Activated CD8-positive, alpha-beta memory T cell treated with anti-CD3 and anti-CD28 coated beads for 24 hours (primary cell): Measurements from ENCODE around the gene SMAD2.

Source experiments
- DNase-seq: peaks from one replicate; pipeline ENCODE4 v3.0.0-alpha.2; 2020

Gene SMAD2

DNA sequence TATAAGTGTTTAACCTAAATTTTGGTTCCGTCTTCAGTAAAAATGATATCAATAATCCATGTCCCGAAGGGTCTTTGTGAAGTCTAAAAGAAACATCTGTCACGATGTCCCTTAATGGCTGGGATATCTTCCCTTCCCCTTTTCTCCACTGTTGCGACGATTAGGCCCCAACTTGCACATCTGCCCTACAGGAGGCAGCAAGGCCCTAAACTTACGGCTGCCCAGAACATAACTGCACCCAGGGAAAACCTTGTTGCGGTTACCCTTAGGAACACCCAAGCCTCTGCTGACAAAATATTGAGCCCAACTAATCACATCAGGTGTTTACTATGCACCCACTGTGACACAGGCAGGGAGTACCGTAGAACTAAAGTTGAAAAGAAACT lies 1.3 kb upstream of the SMAD2 start:
- DNase-seq, result peak; percentile 72

- peak; percentile 95 for DNase-seq
These were observed 665 bp upstream of the SMAD2 start for GRCh38 chr18:47930931-47931717.

DNA sequence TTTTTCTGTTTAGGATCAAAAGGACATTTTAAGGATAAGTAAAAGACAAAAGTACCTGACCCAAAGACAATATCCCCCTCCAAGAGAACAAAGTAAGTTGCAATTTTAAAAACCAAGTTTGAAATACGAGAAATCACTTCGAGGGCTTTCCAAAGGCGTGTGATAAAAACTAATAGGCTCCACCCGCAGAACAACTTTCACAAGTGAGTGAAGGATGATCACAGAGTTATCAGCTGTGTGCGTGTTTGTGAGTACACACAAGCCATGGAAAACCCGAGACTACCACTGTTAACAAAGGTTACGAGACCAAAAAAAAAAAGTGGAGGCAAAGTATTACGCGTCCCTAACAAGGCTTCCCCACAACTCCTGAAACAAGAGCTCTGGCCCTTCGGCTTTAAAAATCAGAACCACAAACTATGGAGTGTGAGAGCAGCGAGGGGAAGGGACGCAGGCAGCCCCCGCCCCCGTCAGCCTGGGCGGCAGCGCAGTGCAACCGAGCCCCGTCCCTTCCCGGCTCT lies 719 bp downstream of the SMAD2 start:
- no peak for DNase-seq

- DNase-seq, result no peak
These were observed 2.0 kb downstream of the SMAD2 start for GRCh38 chr18:47928466-47928865.

DNA sequence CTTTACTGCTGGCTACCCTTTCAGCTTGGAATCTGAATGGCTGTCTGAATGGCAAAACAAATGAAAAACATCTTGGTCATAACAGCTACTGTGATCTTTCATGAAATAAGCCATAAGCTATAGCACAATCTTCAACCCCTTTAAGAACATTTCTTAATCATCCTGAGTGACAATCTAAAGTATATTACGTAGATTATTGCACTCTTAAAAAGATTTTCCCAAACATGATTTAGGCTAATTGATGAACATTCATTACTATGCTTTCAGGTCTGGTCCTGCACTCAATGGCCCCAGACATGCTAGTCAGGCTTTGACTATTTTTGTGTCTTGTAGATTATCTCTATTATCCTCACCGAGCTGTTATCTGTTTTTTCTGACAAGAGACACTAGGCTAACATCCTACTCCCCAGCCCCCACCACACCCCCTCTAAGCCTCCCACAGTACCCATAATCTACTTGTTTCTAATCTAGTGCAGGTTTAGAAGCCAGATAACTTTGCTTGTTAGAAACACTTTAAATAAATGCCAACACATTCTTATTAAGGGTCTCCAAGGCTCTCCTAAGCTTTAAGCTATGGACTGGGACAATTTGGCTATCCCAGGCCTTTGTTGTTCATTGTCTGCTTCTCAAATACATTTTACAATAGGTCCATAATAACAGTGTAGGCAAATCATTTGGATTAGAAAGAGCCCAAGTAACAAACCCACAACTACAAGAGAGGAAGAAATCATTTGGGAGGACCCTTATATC lies 4.2 kb downstream of the SMAD2 start:
- no peak for DNase-seq

GRCh38 chr18:47919916-47920315 lies 10.5 kb downstream of the SMAD2 start:
- no peak for DNase-seq

DNA sequence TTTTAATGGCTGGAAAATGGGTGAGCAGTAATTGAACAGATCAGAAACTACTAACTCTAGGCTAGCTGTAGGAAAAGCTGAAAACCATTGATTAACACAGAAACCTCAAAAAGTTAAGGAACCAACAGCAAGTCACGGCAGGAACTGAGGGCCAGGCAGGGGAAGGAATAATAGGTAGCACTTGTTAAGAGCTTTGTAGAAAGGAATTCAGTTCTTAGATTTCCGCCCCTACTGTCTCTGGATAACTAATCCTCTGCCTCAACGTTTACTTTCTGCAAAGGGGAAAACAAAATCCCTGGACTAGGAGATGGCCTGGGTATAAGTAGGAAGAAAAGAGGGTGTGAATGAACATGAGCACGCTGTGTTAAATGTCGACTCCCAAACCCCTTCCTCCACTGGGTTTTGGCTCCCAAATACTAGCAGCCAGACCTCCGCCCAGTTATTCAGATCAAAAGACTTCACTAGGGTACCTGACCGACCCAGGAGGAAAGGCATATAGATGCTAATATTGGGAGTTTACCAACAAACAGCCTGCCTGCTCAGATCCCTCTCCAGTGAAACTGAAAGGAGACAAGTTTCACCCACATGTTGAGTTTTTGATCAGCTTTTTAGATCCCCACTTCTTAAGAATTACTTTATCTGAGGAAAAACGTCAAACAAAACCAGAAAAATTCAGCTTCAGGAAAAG lies 12.4 kb downstream of the SMAD2 start:
- no peak for DNase-seq

DNA sequence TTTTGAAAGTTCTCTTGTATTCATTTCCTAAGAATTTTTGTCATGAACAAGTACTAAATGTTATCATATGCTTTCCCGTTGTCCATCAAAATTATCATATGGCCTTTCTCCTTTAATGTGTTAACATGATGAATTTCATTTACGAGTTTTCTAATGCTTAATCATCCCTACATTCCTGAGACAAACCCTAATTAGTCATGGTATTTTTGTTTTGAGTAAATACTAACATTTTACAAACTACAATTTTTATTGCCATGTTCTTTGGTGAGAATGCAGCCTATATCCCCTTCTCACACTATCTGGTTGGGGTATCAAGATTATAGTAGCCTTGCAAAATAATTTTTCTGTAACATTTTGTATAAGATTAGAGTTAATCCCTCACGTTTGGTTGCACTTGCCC lies 14.5 kb downstream of the SMAD2 start:
- no peak for DNase-seq

- DNase-seq, result no peak
These were observed 15.2 kb downstream of the SMAD2 start for GRCh38 chr18:47915229-47915628.

GRCh38 chr18:47912794-47913585 lies 17.5 kb downstream of the SMAD2 start:
- DNase-seq, result no peak

- no peak for DNase-seq
These were observed 18.1 kb downstream of the SMAD2 start for GRCh38 chr18:47912343-47912742.

DNA sequence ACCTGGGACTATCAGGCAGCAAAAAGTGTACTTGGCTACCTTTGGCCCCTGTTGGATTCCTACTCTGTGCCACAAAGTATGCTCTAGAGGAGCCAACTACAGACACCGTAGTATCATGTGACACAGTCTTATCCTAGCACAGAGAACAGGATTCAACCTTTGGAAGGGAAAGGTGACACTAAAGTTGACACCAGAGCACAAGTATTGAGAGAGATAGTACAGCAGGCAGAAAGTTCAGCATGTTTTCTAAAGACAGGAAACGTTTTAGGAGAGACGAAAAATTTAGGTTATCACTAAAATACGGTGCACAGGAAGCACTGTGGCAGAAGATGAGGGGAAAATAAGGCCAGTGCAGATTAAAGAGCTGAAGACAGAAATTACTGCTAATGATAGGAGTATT lies 18.6 kb downstream of the SMAD2 start:
- DNase-seq, result no peak

DNA sequence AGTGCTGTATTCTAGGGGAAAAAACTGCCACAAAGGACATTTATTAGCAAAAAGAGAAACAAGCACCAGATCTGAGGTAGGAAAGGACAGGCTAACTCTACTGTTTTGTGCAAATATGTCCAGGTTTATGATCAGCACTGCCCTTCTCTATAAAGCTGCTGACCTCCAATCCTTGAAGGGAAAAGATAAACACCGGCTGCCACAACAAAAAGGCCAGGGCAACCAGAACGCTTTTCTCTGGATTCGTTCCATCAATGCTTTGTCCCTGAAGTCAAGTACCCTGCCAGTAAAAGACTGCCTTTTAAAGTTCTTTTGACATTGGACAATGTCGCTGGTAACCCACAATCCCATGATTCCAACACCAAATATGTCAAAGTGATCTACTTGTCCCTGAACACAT lies 21.0 kb downstream of the SMAD2 start:
- DNase-seq, result no peak

DNA sequence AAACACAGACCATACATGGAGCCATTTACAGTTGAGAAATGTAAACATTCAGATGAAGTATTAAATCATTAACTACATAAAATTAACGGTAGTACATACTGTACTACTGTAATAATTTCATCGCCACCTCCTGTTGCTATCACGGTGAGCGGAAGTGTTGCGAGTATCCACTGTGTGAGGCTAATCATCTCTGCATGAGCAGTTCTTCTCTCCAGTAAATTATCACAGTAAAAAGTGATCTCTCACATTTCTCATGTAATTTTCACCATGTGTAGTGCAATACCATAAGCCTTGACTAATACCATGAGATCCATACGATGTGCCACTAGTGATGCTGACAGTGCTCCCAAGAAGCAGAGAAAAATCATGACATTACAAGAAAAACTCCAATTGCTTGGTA lies 21.9 kb downstream of the SMAD2 start:
- no peak for DNase-seq

DNA sequence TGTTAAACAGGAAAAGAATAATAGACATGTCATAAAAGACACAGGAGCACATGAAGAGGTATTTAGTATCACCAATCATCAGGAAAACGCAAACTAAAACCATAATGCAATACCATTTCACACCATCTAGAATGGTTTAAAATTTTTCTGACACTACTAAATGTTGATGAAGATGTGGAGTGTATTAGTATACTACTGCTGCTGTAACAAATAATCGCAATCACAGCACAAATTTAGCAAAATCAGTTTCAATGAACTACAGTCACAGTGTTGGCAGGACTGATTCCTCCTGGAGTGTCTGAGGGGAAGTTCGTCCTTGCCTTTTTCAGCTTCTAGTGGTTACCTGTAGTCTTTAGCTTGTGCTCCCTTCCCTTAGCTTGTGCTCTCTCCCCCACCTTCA lies 24.1 kb downstream of the SMAD2 start:
- no peak for DNase-seq

DNA sequence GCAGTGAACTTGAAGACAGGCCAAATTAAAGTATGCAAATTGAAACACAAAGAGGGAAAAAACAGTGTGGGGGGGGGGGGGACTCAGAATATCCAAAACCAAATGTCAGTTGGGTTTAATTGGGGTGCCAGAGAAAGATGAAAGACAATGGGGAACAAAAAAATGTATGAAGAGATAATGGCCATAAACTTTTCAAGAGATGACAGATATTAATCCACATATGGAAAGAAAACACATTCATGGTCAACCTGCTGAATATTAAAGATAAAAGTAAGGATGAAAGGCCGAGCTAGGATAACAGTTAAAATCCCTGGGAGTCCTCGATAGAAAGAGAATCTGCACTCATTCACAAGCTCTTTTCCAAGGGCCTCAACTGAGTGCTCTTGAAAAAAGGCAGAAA lies 26.6 kb downstream of the SMAD2 start:
- no peak for DNase-seq

DNA sequence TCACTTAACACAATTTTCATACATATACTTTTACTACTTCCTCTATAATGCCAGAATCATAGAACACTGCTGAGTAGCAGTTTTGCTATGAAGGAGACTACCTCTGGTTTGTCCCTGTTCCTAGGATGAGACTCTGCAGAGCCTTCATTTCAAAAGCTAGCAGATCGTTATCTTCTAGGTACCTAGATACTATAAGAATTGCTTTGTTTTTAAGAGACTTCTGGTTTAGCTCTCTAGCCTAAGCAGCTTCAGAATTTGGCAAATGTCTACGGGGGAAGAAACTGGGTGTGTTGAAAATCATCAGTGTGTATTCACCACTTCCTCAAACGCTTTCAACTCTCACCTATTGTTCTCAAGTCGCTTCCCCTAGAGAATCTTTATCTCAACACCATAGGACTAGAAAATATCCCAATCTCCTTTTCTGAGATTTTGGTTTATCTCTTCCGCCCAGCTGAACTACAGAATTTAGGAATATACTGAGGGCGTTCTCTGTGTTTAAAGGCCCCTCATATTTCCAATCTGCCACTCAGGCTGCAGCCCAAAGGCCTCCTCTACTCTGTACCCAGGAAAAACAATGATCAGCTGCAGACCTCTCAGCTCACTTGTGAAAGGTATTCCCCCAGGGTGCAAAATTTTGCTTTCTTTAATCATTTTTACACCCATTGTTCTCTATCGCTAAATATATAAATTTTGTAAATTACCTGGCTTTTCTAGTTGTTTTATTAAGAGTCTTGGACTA lies 28.7 kb downstream of the SMAD2 start:
- no peak for DNase-seq

DNA sequence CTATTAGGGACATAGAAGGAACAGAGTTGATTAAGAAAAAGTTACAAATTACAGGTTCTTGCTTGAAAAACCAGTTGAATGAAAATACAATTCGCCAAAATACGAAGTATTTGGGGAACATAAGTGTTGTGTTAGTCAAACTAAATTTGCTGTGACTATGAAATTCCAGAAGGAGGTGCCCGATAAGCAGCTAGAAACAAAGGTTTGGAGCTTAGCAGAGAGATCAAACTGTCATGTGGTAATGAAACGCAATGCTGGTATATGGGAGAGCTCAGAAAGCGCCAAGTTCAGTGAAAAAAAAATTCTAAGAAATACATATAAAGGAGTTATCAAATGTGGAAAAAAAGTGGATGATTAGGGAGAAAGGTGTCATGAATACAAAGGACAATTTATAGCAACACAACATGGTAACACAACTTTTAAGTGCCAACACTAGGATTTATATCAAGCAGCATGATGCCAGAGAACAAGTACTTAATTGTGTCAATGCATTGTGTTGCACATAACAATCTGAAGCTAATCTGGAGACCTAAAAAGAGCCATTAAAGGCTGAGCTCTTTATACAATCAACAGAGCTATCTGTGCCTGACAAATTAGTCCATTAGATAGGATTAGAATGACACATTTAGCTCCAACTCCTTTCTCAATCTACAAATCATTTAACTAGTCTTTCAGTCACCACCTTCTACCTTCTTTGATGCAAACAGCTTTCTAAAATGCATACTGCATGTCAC lies 31.2 kb downstream of the SMAD2 start:
- DNase-seq, result no peak

DNA sequence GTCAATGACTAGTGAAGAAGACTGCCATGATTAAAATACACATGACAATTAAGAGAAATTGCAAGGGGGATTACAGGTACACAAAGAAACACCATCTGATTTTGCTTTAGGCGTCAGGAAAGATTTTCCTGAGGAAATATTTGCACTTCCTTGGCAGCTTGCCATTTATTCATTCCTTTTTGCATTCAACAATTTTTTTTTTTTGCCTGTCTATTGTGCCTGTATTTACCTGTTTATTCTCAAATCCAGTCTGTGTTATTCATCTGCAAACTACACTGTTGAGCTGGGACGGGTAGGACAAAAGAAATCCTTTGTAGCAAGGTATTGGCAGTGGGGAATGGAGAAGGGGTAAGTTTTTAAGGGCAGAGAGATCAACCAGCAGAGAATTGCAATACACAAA lies 31.8 kb downstream of the SMAD2 start:
- DNase-seq, result no peak

DNA sequence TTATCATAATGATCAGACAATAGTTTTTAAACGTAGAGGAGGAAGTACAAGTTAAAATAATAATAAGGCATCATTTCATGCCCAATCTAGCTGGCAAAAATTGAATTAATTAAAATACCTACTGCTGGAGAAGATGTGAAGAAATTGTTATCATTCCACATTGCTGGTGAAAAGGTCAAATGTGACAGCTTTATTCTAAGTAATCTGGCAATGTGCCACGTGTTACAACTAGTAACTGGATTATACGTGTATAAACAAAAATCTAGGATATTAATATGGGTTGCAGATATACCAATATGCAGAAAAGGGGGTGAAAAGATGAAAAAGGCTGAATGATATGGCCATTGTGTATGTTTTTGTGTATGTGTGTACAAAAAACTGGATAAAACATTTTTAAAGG lies 32.4 kb downstream of the SMAD2 start:
- no peak for DNase-seq

GRCh38 chr18:47895565-47896250 lies 34.8 kb downstream of the SMAD2 start:
- no peak for DNase-seq
